Measurements from ENCODE around the gene PQBP1. TPM values are rescaled to one million over a fixed set of nuclear protein-coding genes. Genes with fewer than 3 reads are reported as not detected.

Gene PQBP1
- total and polyA plus RNA-seq, 2 of the 13 experiments (the other 11 are each of a cell fraction or from before 2014, with no cell fraction given), result 58.1 to 80.9 TPM

- TF ChIP-seq ZNF232 (CRISPR knock-in tag; IDR thresholded peaks at IDR 0.05; ENCODE audit: borderline replicate concordance) (no peak), ZNF572 (CRISPR knock-in tag; IDR thresholded peaks at IDR 0.05) (no peak), ZMYM3 (CRISPR knock-in tag; IDR thresholded peaks at IDR 0.05) (no peak), ZMAT3 (CRISPR knock-in tag; conservative IDR thresholded peaks at IDR 0.05) (0 out of 2 replicates have a peak, but pooled peaks have one; percentile 38), NFAT5 (CRISPR knock-in tag; IDR thresholded peaks at IDR 0.05) (no peak), ZNF414 (CRISPR knock-in tag; IDR thresholded peaks at IDR 0.05) (no peak), GABPA (IDR thresholded peaks at IDR 0.05; ENCODE audit: low read depth, low read length) (no peak), GABPA (CRISPR knock-in tag; IDR thresholded peaks at IDR 0.05; ENCODE audit: low read depth) (no peak), KLF15 (CRISPR knock-in tag; IDR thresholded peaks at IDR 0.05; ENCODE audit: borderline replicate concordance) (no peak), ZNF333 (CRISPR knock-in tag; IDR thresholded peaks at IDR 0.05; ENCODE audit: borderline replicate concordance) (no peak), ZKSCAN5 (CRISPR knock-in tag; IDR thresholded peaks at IDR 0.05) (no peak), ZBTB20 (CRISPR knock-in tag; IDR thresholded peaks at IDR 0.05; ENCODE audit: borderline replicate concordance, low read depth) (no peak), ZNF142 (CRISPR knock-in tag; IDR thresholded peaks at IDR 0.05) (no peak), THAP7 (CRISPR knock-in tag; IDR thresholded peaks at IDR 0.05) (no peak), KLF11 (CRISPR knock-in tag; IDR thresholded peaks at IDR 0.05) (no peak), ATRX (CRISPR knock-in tag; IDR thresholded peaks at IDR 0.05; ENCODE audit: borderline replicate concordance) (no peak), HOXD1 (CRISPR knock-in tag; IDR thresholded peaks at IDR 0.05) (no peak)
Observed at GRCh38 chrX:48891402-48892288, 6.1 kb upstream of the PQBP1 start (continued).
